ENCODE results near the gene IFT80.
A peak's percentile ranks its signal among the peaks of the same experiment; 100 is the strongest.

IFT80 gene

GRCh38 chr3:160399125-160400029 lies at the start of gene IFT80, which contains the start of gene SMC4:
TSS of gene IFT80 (minus strand) at chr3:160399225. CDS start at chr3:160384600, 14,625 bp downstream.
TSS of gene SMC4 (plus strand) at chr3:160399650. CDS start at chr3:160400827, 1,177 bp downstream.
- peak; percentile 97 for DNase-seq

- DNase-seq, result no peak
Measured at GRCh38 chr3:160447544-160447943, 48.5 kb upstream of the IFT80 start.

GRCh38 chr3:160446522-160447056 lies 47.6 kb upstream of the IFT80 start:
- DNase-seq, result no peak

GRCh38 chr3:160445854-160446253 lies 46.8 kb upstream of the IFT80 start:
- no peak for DNase-seq

- no peak for DNase-seq
Measured at GRCh38 chr3:160444411-160444810, 45.4 kb upstream of the IFT80 start.

- no peak for DNase-seq
Measured at GRCh38 chr3:160440687-160441086, 41.7 kb upstream of the IFT80 start.

- no peak for DNase-seq
Measured at GRCh38 chr3:160437083-160437455, 38.0 kb upstream of the IFT80 start.

GRCh38 chr3:160435747-160436146 lies 36.7 kb upstream of the IFT80 start:
- no peak for DNase-seq

GRCh38 chr3:160435095-160435494 lies 36.1 kb upstream of the IFT80 start:
- DNase-seq, result no peak

- no peak for DNase-seq
Measured at GRCh38 chr3:160434071-160434470, 35.0 kb upstream of the IFT80 start.

- DNase-seq, result no peak
Measured at GRCh38 chr3:160427832-160428424, 28.9 kb upstream of the IFT80 start.

- no peak for DNase-seq
Measured at GRCh38 chr3:160417311-160417710, 18.3 kb upstream of the IFT80 start.

- DNase-seq, result peak; percentile 72
Measured at GRCh38 chr3:160413613-160414248, 14.7 kb upstream of the IFT80 start.

GRCh38 chr3:160412477-160412876 lies 13.5 kb upstream of the IFT80 start:
- DNase-seq, result no peak

GRCh38 chr3:160409812-160410610 lies 11.0 kb upstream of the IFT80 start:
- DNase-seq, result no peak

GRCh38 chr3:160403796-160404470 lies 4.9 kb upstream of the IFT80 start:
- DNase-seq, result no peak

GRCh38 chr3:160403028-160403545 lies 4.1 kb upstream of the IFT80 start:
- no peak for DNase-seq

GRCh38 chr3:160402221-160403027 lies 3.4 kb upstream of the IFT80 start:
- no peak for DNase-seq

GRCh38 chr3:160401291-160402095 lies 2.5 kb upstream of the IFT80 start:
- DNase-seq, result no peak

GRCh38 chr3:160400702-160401150 lies 1.7 kb upstream of the IFT80 start:
- peak; percentile 39 for DNase-seq

Data from stimulated activated CD8-positive, alpha-beta memory T cell treated with anti-CD3 and anti-CD28 coated beads, Interleukin-4, amount 100 ng/mL, for 48 hours (primary cell).